ENCODE data around the gene MCF2L2.
"Not testable (repeated sequence)": the region's sequence is repeated elsewhere in the genome, so short reads cannot be mapped to it uniquely, and the experiment has no call there.

Gene MCF2L2

GRCh38 chr3:183443395-183444385 is 15.3 kb upstream of the MCF2L2 start:
- no peak for DNase-seq

GRCh38 chr3:183442994-183443393 is 14.6 kb upstream of the MCF2L2 start:
- DNase-seq: no peak

DNA sequence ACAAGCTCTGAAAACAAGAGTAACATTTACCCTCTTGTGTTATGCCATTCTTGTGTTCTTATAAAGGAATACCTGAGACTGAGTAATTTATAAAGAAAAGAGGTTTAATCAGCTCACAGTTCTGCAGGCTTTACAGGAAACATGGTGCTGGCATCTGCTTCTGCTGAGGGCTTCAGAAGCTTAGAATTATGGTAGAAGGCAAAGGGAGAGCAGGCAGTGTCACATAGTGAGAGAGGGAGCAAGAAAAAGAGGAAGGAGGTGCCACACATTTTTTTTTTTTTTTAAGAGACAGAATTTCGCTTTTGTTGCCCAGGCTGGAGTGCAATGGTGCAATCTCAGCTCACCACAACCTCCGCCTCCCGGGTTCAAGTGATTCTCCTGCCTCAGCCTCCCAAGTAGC is 12.1 kb upstream of the MCF2L2 start:
- DNase-seq: not testable (repeated sequence)

GRCh38 chr3:183439515-183439914 is 11.1 kb upstream of the MCF2L2 start:
- DNase-seq: no peak

GRCh38 chr3:183438735-183439134 is 10.3 kb upstream of the MCF2L2 start:
- no peak for DNase-seq

GRCh38 chr3:183437666-183438564 is 9.5 kb upstream of the MCF2L2 start:
- DNase-seq: no peak

- DNase-seq: no peak
Measured at GRCh38 chr3:183437061-183437460, 8.6 kb upstream of the MCF2L2 start.

DNA sequence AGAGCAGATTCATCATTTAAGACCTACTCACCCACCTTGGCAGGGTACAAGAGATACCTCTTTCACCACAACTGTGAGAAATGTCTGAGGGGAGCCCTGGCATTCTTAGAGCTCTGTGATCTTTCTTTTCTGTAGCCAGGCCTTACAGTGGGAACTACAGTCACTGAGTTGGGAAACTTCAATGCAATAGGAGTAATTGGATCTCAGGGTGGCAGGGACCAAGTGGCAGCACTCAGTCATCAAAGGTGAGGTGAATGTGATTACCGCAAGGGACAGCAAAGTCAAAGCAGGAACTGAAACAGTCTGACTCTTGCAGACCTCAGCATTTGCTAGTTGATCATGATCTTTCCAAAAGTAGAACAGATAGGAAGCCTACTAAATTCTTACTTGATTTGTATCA is 7.2 kb upstream of the MCF2L2 start:
- peak; percentile 39 for DNase-seq

GRCh38 chr3:183434992-183435391 is 6.6 kb upstream of the MCF2L2 start:
- no peak for DNase-seq

DNA sequence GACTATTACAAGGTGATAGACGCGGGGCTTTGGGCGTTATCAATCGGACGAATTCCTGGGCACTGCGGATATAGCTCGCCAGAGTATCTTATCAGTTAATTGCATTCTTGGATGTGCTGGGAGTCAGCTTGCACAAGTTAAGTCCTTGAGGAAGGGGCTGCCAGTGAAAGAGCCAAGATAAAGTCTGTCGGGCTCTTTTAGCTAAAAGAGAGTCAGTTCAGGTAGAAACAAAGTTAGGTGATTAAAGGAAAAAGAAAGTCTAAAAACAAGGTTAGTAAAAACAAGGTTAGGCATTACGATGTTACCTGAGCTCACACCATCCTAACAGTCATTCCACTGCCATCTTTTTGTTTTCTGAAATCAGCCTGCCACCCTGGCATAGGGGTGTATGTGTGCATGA is 6.1 kb upstream of the MCF2L2 start:
- DNase-seq: no peak

DNA sequence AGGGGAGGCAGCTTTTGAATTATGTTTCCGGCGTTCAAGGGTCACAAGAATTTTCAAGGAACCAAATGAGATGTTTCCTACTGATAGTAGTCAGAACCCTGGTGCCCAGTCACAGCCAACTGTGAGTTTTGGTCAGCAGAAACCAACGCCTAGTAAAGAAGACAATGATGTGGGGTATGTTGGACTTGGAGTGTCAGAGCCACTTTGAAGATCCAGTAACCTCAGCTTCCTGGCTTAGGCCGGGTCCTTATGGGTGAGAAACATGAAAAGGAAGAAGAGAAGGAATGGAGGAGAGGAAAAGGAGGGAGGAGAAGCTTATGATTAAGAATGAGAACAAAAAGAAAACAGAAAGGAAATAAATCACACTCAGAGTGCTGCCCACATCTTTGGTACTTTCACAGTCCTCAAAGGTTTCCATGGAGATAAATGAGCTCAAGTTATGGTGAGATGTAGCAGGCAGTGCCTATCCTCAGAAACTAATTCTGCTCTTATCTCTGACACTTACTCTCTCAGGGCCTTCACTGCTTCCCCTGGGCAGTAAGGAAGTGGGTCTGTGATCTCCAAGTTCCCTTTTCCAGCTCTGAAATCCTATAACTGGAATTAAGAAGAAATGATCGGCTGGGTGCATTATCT is 2.0 kb upstream of the MCF2L2 start:
- peak; percentile 44 for DNase-seq

- DNase-seq: peak; percentile 59
Measured at GRCh38 chr3:183427876-183428446, 458 bp downstream of the MCF2L2 start.

DNA sequence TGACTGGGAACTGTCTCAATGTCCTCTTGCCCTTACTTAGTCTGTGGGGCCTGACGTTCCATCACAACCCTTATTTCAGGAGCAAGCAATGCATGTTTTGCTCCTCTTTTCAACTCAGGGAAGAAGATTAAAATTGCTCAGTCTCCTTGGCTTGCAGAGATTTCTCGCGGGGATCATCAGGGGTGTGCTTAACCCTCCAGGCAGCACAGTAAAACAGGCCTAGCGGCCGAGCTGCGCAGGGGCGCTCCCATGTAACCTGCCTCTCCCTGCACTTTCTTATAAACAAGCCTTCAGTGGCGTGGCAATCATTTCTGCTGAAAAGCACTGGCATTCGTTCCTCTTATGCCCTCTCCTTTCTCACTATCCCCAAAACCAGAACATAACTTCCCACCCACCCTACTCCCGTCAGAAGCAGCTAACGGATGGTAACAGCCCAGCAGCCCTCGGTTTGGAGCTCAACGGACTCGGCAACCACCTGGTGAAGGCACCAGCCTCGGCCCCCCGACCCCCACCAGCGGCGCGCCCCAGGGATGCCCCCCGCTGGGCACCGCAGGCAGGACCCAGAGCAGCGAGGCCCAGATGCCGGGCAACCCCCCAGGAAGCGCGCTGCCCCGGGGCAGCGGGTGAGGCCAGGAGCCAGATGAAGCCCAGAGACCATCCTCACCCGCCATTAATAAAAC is 1.1 kb downstream of the MCF2L2 start:
- DNase-seq: no peak

GRCh38 chr3:183418807-183419206 is 9.6 kb downstream of the MCF2L2 start:
- DNase-seq: not testable (repeated sequence)

DNA sequence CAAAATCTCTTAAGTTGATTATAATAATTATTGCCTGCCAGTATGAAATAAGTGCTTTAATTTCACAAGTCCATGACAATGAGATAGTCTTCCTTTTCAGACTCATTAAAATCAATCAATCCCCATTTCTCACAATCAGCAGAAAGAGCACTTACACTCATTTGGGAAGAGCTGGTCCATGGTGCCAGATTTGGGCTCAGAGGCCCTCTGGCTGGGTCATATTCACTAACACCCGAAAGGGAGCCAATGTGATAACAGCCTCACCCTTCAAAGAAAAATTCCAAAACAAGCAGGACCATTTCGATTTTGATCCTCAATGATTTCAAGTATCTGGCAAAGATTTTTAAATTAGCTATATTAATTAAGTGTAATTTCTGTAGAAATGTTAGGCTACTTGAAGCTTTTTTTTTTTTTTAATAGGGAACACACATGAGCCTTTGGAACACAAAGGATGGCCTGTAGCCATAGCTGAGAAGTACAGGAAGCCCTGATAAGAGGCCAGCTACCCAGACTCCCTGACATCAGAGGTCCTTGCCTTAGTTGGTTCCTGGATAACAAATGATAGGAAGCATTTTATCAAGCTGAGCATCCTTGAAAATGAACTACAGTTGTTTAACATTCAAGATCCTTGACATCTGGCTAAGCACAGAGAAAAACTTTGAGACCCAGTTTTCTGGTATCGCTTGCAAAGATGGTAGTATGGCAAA is 17.1 kb downstream of the MCF2L2 start:
- no peak for DNase-seq

DNA sequence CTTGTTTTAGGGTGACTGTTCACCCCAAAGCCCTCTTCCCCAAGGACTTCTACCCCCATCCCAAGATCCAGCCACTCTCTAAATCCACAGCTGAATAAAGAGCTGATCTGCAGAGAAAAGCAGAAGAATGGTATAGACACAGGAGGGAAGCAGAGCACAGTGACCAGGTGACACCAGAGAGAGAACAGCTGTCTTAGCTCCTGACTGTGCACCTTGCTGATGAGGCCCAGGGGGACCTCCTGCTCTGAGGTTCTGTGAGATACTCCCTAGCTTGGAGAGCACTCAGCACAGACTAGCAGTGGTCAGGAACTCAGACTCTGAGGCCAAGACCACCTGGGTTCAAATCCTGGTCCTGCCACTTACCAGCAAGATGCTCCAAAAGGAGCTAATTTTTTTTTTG is 17.7 kb downstream of the MCF2L2 start:
- no peak for DNase-seq

- DNase-seq: no peak
Measured at GRCh38 chr3:183410280-183410679, 18.1 kb downstream of the MCF2L2 start.

- no peak for DNase-seq
Measured at GRCh38 chr3:183409219-183409618, 19.2 kb downstream of the MCF2L2 start.

GRCh38 chr3:183401678-183402077 is 26.7 kb downstream of the MCF2L2 start:
- DNase-seq: no peak

- DNase-seq: no peak
Measured at GRCh38 chr3:183400352-183400751, 28.1 kb downstream of the MCF2L2 start.

DNA sequence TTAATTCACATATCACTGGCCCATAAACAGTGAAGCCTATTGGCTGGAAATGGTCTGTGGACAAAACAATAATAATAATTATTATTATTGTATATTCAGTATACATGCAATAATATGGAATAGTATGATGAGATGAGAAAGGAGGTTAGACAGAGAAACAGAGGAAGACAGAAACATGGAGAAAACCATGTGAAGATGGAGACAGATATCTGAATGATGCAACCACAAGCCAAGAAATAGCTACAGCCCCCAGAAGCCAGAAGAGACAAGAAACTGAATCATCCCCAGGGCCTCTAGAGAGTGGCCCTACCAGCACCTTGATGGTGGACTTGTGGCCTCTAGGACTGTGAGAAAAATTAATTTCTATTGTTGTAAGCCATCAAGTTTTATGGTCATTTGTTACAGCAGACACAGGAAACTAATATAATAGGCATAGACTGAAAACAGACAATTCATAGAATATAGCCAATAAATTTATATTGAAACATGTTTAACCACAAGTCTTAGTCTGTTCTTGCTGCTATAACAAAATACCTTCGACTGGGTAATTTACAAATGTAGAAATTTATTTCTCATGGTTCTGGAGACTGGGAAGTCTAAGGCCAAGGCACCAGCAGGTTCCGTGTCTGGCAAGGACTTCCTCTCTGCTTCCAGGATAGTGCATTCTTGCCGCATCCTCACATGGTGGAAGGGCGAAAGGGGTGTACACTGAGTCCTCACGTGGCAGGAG is 31.6 kb downstream of the MCF2L2 start:
- DNase-seq: no peak

Measured in stimulated activated CD8-positive, alpha-beta memory T cell treated with anti-CD3 and anti-CD28 coated beads, Interleukin-4, amount 100 ng/mL, for 48 hours (primary cell).